T-helper 2 cell (primary cell): ENCODE data around the gene BRAF.
"Not testable (repeated sequence)": the region's sequence is repeated elsewhere in the genome, so short reads cannot be mapped to it uniquely, and the experiment has no call there.

Experiments used
- DNase-seq, 5 experiments: peaks; one replicate each; pipeline versions ENCODE4 v3.0.0 to v3.0.0-alpha.2; 2012 to 2022

Gene BRAF

GRCh38 chr7:140704205-140704604 lies 220.5 kb downstream of the BRAF start:
- no peak for DNase-seq

DNA sequence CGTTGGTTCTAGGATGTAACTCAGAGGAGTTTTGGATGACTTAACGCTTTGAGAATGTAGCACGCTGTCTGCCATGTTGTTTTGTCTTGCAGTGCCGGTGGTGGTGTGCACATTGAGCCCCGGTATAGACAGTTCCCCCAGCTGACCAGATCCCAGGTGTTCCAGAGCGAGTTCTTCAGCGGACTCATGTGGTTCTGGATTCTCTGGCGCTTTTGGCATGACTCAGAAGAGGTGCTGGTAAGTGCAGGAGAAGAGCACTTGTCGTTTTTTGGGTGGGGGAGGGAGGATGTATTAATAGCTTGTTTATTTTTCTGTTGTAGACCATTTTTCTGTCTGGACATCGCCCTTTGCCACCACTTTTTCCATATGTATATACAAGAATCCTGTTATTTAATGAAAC lies 222.0 kb downstream of the BRAF start:
- no peak for DNase-seq

GRCh38 chr7:140698477-140698876 lies 226.3 kb downstream of the BRAF start:
- DNase-seq: no peak

DNA sequence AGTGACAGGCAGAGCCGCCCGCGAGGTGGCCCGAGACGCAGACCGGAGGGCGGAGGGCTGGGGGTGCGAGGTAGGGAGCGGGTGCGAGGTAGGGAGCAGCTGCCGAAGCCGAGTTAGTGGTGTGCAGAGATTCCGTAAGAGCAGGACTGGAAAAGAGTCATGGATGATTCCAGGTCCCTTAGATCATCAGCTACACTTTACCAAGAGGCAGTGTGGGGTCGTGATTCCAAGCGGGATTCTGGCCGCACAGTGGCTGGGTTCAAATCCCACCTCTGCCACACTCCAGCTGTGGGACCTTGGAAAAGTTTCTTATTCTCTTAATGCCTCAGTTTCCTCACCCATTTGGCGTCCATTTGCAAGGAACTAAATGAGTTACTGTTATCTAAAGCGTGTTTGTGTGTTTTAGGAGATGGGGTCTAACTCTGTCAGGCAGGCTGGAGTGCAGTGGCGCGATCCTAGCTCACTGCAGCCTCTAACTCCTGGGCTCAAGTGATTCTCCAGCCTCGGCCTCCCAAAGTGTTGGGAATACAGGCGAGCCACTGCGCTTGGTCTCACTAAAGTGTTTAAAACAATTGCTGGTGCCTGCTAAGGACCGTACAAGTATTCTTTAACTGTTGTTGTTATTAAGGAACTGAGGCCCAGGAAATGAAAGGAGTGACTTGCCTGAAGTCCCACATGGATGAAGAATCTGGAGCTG lies 227.1 kb downstream of the BRAF start:
- no peak for DNase-seq

- DNase-seq: peak in 4 of 5 experiments; percentile 39 to 94 (median 72)
These were observed 227.9 kb downstream of the BRAF start, which contains the start of gene NDUFB2 for GRCh38 chr7:140696680-140697446. TSS of gene NDUFB2 (plus strand) at chr7:140696708. CDS start at chr7:140696745, 37 bp downstream.

DNA sequence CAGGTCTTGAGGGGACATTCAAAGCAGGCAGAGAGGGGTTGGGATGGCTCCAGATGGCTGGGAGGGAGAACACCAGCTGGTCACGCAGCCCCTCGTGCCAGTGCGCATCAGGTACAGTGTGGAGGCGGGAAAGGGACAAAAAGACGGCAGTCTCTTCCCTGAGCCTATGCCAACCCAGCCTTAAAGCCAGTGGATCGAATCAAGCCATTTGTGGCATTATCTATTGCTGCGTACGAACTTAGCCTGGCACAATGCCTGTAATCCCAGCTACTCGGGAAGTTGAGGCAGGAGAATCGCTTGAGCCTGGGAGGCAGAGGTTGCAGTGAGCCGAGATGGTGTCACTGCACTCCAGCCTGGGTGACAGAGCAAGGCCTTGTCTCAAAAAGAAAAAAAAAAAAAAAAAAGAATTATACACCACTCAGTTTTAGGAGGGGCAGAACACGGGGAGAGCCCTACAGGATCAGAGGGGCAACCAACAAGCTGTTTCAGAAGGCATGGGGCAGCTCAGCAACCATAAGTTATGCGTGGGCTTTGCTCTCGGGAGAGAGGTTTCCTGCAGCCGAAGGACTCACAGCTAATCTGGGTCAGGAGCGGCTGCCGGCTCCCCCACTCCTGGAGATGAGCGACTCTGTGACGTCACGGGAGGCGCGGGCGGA lies 228.6 kb downstream of the BRAF start:
- peak in 4 of 5 experiments; percentile 83 to 92 (median 88) for DNase-seq

DNA sequence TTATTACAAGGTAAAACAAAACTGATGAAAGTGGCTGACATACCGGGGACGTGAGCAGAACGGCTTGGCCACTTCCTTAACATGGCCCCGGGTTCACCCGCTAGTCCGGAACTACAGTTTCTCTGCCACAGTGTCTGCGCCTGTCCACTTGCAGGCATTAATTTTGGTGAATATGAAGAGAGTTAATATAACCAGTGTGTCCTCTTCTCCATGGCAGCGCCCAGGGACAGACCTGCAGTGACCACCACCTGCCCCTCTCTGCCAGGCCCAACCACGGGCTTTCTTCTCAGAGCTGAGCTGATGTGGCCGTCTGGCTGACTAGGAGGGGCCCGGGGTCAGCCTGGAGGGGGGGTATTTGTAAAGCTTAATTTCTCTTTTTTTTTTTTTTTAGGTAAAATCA lies 229.3 kb downstream of the BRAF start:
- DNase-seq: no peak

GRCh38 chr7:140694592-140694991 lies 230.1 kb downstream of the BRAF start:
- no peak for DNase-seq

DNA sequence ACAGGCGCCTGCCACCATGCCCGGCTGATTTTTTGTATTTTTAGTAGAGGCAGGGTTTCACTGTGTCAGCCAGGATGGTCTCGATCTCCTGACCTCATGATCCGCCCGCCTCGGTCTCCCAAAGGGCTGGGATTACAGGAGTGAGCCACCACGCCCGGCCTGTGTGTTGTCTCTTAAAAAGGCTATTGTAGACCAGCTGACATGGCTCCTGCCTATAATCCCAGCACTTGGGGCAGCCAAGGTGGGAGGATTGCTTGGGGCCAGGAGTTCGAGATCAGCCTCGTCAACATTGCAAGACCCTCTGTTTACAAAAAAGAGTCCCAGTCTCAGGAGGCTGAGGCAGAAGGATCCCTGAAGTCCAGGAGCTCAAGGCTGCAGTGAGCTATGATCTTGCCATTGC lies 230.9 kb downstream of the BRAF start:
- not testable (repeated sequence) for DNase-seq

DNA sequence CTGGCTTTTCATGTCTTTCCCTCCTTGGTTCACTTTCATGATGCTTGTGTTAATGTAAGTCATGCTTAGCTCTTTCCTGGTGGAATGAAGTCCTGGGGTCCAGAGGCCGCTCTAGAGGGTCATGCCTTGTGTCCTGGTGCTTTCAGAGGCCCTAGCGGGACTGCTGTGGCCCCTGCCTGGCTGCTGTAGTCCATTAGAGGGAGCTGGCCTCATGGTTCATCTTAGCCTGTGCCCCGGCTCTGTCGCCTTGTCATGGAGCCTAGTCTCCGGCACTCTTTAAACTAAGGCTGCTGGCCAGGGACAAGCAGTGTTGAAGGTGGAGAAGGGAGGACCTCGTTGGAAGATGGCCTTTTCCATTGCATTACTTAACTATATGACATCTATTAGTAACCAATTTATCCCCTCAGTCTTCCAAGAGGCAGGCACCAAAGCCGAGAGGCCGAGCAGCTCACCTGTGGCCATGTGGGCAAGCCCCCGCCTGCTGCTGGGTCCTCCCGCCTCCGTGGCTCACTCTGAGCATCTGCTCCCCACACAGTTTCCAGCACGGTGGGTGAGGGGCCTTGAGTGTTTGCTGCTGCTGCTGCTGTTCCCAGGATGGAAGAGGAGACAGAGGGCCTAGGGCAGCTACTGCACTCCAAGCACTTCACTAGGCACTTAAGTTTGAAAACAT lies 233.2 kb downstream of the BRAF start:
- DNase-seq: no peak

GRCh38 chr7:140689199-140690152 lies 235.3 kb downstream of the BRAF start:
- no peak for DNase-seq

DNA sequence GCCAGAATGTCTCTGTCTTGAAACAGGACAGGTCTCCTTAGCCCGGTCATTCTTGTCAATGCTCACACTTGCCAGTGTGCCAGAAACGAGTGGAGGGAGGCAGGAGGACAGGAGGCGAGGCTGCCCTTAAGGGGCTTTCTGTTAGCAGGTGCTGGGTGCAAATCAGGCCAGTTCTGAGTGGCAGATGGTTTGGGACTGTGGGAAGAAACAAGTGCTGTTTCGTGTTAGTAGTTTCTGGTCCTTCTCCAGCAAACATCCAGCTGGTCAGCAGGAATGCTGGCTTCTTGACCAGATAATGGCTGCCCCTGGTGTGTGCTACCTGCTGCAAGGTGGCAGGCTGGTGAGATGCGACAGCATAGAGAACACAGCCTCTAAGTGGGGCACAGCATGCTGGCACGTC lies 236.4 kb downstream of the BRAF start:
- DNase-seq: no peak

DNA sequence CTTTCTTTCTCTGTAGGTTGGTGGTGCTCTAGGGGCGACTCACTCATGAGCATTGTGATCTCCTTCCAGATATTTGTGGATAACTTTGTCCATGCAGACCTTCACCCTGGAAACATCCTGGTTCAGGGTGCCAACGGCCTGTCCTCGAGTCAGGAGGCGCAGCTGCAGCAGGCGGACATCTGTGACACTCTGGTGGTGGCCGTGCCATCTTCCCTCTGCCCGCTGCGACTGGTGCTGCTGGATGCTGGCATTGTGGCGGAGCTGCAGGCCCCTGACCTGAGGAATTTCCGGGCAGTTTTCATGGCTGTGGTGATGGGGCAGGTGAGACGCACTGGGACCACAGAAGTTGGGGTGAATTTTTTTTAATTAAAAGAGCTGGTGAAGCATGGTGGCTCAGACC lies 237.8 kb downstream of the BRAF start:
- no peak for DNase-seq

DNA sequence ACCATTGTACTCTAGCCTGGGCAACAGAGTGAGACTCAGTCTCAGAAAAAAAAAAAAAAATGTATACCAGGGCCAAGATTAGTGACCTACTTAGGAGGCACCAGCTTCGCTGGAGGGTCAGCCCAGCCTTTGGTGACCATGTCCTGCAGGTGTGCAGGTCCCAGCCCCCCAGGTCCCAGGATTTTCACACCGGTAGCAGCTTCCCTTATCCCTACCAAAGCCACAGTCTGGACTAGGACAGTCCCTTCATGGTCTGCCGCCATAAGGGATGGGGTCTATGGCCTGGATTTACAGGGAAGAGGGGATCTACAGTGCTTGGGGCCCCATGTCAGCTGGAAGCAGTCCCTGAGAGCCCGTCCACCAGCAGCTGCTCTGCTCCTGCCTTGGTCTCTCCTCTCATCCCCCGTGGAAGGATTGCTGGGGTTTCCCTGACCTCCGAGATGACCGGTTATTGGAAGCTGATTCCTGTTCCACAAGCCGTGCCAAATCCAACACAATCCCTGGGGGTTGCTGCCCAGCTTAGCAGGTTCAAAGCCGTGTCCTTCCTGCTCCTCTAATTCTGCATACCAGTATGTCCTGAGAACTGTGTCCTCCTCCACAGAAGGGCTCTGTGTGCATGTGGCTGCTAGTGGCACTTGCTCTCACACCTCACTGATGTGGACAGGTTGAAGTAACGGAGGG lies 239.2 kb downstream of the BRAF start:
- no peak for DNase-seq

- DNase-seq: no peak
These were observed 240.4 kb downstream of the BRAF start for GRCh38 chr7:140684066-140684950.

GRCh38 chr7:140683657-140684056 lies 241.1 kb downstream of the BRAF start:
- no peak for DNase-seq

GRCh38 chr7:140681766-140682165 lies 243.0 kb downstream of the BRAF start:
- no peak for DNase-seq

DNA sequence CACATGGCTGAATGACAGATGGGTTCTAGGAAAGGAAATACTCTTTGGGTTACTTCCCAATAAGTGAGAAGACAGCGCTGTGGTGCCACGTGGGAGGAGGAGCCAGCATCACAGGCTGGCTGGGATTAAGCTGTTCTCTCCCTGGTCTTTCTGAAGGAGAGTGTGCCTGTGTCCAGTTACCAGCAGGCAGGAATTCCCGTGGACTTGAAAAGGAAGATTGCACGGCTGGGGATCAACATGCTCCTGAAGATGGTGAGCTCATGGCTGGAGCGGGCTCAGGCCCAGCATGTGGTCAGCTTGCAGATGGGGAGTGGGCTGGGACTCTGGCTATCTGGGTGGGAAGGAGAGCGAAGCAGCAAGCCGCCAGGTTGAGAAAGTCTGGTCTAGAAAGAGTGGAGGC lies 243.8 kb downstream of the BRAF start:
- no peak for DNase-seq

GRCh38 chr7:140679186-140679585 lies 245.5 kb downstream of the BRAF start:
- DNase-seq: no peak

DNA sequence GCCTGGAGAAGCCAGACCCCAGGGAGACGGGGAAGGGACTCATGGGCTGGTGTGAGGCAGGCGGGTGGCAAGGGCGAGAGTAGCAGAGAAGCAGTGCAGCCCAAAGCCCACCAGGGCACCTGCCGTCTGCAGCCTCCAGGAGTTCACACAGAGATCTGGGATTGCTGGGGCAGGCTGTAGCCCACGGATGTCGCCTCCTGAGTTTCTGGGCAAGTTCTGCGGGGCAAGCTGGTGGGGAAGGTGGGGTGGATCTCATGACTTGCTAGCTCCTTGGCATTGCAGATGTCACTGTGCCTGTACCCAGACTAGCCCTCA lies 246.0 kb downstream of the BRAF start:
- DNase-seq: no peak
